Pancreas (tissue), 10 donors: ENCODE results near the gene ACOT8. TPM values are rescaled to one million over a fixed set of nuclear protein-coding genes. Genes with fewer than 3 reads are reported as not detected.
"Not testable (repeated sequence)": the region's sequence is repeated elsewhere in the genome, so short reads cannot be mapped to it uniquely, and the experiment has no call there.

ENCODE experiments used
- ATAC-seq, 4 donors: fragments of 200-7000 bp; cut with Tn5 transposase; one replicate each; pipeline versions ENCODE4 v1.8.0 to v1.9.1; 2020; ENCODE audit warnings: mild to moderate bottlenecking in 4 of 4, moderate library complexity in 4 of 4
- DNase-seq, 6 donors: peaks; one replicate each; pipeline ENCODE4 v3.0.0-alpha.2; 2020
- FAIRE-seq: peaks from 2 replicates; lab custom pipeline; 2012; peaks lifted over from hg19 to GRCh38; lab: Jason Lieb, UNC
- H3K27ac ChIP-seq, 4 donors: fragments of 200-600 bp; sonication (generic); 1 replicate in 3 of 4; 2 replicates in 1 of 4; pipeline versions ENCODE4 v1.5.0 to v1.8.0; 2020
- H3K27me3 ChIP-seq, 4 donors: fragments of 200-600 bp; one replicate each; pipeline ENCODE4 v1.8.0; 2021
- H3K36me3 ChIP-seq, 3 donors: fragments of 200-600 bp; sonication (generic) in 1 of 3; one replicate each; pipeline versions ENCODE4 v1.5.0 to v1.8.0; 2020 to 2021
- H3K4me1 ChIP-seq, 3 donors: fragments of 200-600 bp; one replicate each; pipeline ENCODE4 v1.8.0; 2021
- H3K4me3 ChIP-seq, 4 donors: fragments of 200-600 bp; sonication (generic) in 2 of 4; one replicate each; pipeline versions ENCODE4 v1.5.0 to v1.8.0; 2020 to 2021
- H3K9me3 ChIP-seq, 4 donors: fragments of 200-600 bp; one replicate each; pipeline ENCODE4 v1.8.0; 2021
- WGBS, 2 donors: extraction: QIAGEN DNeasy Blood & Tissue Kit; methylation state at CpG; one replicate each; pipeline ENCODE4 v1.1.7; 2013; 5-methylcytosine and 5-hydroxymethylcytosine counted together
- intact Hi-C, 3 donors: fragments of 100-400 bp; cut with DNase I; formaldehyde crosslinking; loops; one replicate each; pipeline versions ENCODE4 v1.11.1 to v1.14.2; 2022
- polyA plus RNA-seq, 2 donors: library from polyadenylated mRNA; stranded (reverse); fragments of 200-250 nt; gene quantifications; one replicate each; pipeline ENCODE4 v1.2.3, GENCODE V29; 2013
- total RNA-seq, 6 donors: library from RNA; stranded (reverse); fragmentation: NEBNext Ultra II Directional in 4 of 6; extraction: Animal tissue kit (Norgen Biotek cat#: 25700) in 4 of 6; gene quantifications; one replicate each; pipeline versions ENCODE4 v1.2.1 to v1.2.4, GENCODE V29; 2021 to 2023
- TF ChIP-seq, protein P1 (sequence below), 4 donors: fragments of 200-600 bp; sonication (generic) in 3 of 4; IDR thresholded peaks; one replicate each; pipeline versions ENCODE4 v1.5.0 to v1.8.0; 2021; ENCODE audit warnings: antibody characterized with exemption in 4 of 4
- donor health status: healthy with polysubstance abuse.
- donor health status: DM: no; HTN: no; CAD: no; lungs with moderate emphysema.
- donor health status: DM: no; HTN: no; CAD: no.
- donor health status: control.
- donor health status: control.
- donor health status: Bipolar disorder and iron deficiency.
- donor health status: DM: yes; HTN: yes; CAD: no.
- donor health status: DM: no; HTN: no; CAD: no.
- donor health status: DM: no; HTN: no; CAD: no.
- donor health status: DM: yes; HTN: yes; CAD: no.

The ACOT8 gene
- total RNA-seq: 10 to 100 TPM in 2 of 6 donors, 1 to 10 TPM in 4; 7.0 to 14.0 (median 9.7) TPM
- polyA plus RNA-seq: 10 to 100 TPM; 17.9 to 21.2 TPM

DNA sequence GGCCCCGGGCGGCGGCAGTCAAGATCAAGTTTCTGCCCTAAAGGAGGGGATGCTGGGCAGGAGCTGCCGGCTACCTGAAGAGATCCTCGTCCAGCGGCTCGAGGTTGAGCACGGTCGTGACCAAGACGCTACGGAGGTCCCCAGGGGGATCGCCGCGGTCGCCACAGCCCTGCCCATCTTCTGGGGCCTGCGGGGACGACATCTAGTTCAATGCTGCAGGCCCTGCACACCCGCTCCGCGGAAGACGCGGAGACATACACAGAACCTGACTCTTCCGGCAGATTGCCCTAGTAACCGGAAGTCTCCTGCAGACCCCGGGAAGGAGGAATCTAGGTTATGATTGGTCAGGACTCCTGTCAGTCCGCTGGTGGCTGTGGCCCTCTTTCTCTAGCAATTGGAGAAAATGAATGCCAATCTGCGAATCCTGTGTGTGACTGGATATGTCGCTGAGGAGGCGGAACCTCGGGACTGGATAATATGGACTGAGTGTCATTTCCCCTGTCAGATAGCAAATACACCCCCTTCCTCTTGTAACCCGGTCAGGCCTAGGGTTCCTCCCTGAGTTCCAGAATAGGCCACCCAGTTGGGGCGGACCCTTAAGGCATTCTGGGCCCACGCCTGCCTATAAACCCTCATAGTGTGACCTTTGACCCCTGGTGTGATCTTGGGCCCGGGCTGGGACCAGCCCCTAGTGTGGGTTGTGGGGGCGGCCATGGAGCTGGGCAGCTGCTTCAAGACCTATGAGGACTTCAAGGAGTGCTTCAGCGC lies at the start of gene ACOT8, which contains the start of gene ZSWIM3:
Gene ACOT8 (minus strand): TSS at position 279 of the 768 bp plus-strand sequence. CDS start 77 bp downstream, at position 202.
Gene ZSWIM3 (plus strand): TSS at position 501 of the 768 bp plus-strand sequence. CDS start 212 bp downstream, at position 713.
- Histone ChIP-seq H3K9me3 (no peaks in the 10 kb centered on the region), H3K4me1 (peaks cover 13 to 21% (median 14%) of the 10 kb centered on the region in 3 donors), H3K4me3 (peak within 1 kb of the TSS; percentile 65 to 88 (median 80)), H3K36me3 (no peaks in the 10 kb centered on the region), H3K27ac (peak within 1 kb of the TSS; percentile 40 to 69 (median 59)), H3K27me3 (no peaks in the 10 kb centered on the region)
- intact Hi-C loops: no loop called here
- 1% methylated on average over 35 to 36 of the region's 36 CpGs for WGBS, 2 donors
- ATAC-seq (peak; percentile 98 to 100 (median 98)), FAIRE-seq (peak; percentile 37), DNase-seq (peak; percentile 77 to 99 (median 94))
- TF ChIP-seq, protein P1, sequence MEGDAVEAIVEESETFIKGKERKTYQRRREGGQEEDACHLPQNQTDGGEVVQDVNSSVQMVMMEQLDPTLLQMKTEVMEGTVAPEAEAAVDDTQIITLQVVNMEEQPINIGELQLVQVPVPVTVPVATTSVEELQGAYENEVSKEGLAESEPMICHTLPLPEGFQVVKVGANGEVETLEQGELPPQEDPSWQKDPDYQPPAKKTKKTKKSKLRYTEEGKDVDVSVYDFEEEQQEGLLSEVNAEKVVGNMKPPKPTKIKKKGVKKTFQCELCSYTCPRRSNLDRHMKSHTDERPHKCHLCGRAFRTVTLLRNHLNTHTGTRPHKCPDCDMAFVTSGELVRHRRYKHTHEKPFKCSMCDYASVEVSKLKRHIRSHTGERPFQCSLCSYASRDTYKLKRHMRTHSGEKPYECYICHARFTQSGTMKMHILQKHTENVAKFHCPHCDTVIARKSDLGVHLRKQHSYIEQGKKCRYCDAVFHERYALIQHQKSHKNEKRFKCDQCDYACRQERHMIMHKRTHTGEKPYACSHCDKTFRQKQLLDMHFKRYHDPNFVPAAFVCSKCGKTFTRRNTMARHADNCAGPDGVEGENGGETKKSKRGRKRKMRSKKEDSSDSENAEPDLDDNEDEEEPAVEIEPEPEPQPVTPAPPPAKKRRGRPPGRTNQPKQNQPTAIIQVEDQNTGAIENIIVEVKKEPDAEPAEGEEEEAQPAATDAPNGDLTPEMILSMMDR (IDR thresholded peaks at IDR 0.05): no peak

DNA sequence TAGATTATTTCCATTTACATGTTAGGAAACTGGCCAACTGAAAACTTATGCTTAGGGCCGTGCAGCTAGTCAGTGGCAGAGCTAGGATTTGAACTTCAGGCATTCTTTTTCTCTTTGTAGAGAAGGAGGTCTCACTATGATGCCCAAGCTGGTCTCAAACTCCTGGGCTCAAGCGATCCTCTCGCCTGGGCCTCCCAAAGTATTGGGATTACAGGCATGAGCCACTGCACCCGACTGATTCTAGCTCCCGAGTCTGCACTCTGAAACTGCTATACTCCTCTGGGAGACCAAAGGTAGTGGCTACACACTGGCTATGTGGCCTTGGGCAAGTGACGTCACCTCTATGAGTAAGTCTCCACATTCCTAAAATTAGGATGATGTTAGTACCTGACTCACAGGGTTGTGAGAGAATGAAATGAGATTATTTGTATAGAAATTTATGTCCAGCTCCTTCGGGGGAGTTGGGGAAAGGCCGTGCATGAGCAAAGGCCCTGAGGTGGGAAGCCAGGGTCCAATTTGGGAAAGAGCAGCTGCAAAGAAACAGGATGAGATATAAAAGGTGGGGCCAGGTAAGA lies 48.4 kb upstream of the ACOT8 start:
- intact Hi-C loops: no loop called here
- ATAC-seq (peak in 1 of 4 donors; percentile 43), DNase-seq (no peak), FAIRE-seq (no peak)
- TF ChIP-seq, protein P1 (IDR thresholded peaks at IDR 0.05): no peak
- no peaks in the 10 kb centered on the region for H3K4me1 ChIP-seq
- no peak overlapping the region for H3K27ac ChIP-seq
- H3K4me3 ChIP-seq: no peak overlapping the region
- H3K36me3 ChIP-seq: peaks cover 0 to 31% (median 0%) of the 10 kb centered on the region in 3 donors
- H3K27me3 ChIP-seq: no peaks in the 10 kb centered on the region
- H3K9me3 ChIP-seq: no peaks in the 10 kb centered on the region
- 82 to 90% methylated on average over 8 of the region's 8 CpGs for WGBS, 2 donors

DNA sequence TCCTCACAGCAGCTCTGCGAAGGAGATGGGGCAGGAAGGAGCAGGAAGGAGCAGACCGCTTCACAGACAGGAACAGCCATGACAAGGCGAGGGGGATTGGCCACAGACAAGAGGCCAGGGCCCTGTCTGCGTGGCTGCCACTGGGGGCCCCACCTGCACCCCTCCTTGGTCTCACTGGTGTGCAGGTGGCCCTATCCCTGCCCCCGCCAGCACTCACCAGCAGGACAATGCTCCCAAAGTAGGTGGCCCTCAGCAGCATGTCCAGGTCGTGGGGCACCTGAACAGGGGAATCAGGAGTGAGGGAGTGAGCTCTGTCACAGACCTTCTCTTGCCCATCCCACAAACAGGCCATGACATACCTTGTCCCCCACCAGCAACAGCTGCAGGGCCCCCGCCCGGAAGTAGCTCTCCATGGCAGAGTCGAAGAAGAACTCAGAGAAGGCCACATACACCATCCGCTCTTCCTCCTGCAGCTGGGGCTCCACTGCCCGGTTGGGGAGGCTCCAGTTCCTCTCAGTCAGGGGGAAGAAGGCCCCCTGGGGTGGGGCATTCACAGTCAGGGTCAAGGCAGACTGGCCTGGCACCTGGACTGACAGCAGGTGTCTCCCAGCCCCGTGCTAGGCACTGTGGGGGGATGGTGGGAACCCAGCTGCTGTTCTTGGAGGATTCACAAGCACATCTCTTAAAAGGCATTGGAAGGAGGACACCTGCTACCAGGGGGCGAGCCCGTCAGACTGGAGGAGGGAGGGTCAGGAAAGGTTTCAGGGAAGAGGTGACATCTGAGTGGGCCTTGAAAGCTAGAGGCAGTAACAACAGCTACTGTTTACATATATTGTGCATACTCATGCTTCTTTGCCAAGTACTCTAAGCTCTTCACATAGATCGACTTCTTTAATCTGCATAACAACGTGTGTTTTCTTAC lies 47.7 kb upstream of the ACOT8 start:
- TF ChIP-seq, protein P1 (IDR thresholded peaks at IDR 0.05): no peak
- FAIRE-seq (no peak), ATAC-seq (no peak), DNase-seq (no peak)
- 82 to 84% methylated on average over 16 of the region's 16 CpGs for WGBS, 2 donors
- Histone ChIP-seq H3K36me3 (peaks cover 0 to 35% (median 0%) of the 10 kb centered on the region in 3 donors), H3K27me3 (no peaks in the 10 kb centered on the region), H3K4me1 (no peaks in the 10 kb centered on the region), H3K9me3 (no peaks in the 10 kb centered on the region), H3K4me3 (no peak overlapping the region), H3K27ac (no peak overlapping the region)
- intact Hi-C loops: no loop called here

DNA sequence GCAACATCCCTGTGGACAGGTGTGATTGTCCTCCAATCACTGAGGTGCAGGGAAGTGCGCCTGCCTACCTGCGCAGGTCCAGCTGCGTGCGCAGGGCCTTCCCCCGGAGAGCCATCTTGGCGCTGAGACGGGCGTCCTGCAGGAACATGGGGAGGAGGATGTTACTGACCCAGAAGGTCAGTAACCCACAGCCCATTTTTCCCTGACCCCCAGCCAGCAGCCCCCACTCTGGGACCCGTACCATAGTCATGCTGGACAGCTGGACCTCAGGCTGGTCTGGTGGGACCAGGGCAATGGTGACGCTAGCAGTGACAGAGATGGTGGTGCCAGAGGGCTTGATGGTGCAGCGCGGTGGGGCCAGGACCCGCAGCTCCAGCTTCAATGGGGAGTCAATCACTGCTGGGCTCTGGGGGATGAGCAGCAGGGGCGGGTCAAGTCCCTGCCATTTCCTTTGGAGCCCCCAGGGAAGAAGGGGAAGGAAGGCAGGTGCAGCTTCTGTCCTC lies 45.1 kb upstream of the ACOT8 start:
- intact Hi-C loops: no loop called here
- TF ChIP-seq, protein P1 (IDR thresholded peaks at IDR 0.05): no peak
- Histone ChIP-seq H3K27ac (no peak overlapping the region), H3K9me3 (no peaks in the 10 kb centered on the region), H3K27me3 (no peaks in the 10 kb centered on the region), H3K36me3 (peaks cover 0 to 39% (median 0%) of the 10 kb centered on the region in 3 donors), H3K4me3 (no peak overlapping the region), H3K4me1 (no peaks in the 10 kb centered on the region)
- peak in 1 of 4 donors; percentile 14 for ATAC-seq
- WGBS, 2 donors: 92 to 95% methylated on average over 14 of the region's 14 CpGs
- DNase-seq: no peak
- FAIRE-seq: no peak

DNA sequence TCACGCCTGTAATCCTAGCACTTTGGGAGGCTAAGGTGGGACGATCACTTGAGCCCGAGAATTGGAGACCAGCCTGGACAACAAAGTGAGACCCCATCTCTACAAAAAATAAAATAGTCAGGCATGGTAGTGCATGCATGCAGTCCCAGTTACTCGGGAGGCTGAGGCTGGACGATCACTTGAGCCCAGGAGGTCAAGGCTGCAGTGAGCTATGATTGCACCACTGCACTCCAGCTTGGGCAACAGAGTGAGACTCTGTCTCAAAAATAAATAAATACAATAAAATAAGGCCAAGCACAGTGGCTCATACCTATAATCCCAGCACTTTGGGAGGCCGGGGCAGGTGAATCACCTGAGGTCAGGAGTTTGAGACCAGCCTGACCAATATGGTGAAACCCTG lies 44.1 kb upstream of the ACOT8 start:
- H3K27ac ChIP-seq, intact Hi-C loops, DNase-seq, FAIRE-seq, H3K27me3 ChIP-seq, ATAC-seq, H3K4me3 ChIP-seq, H3K9me3 ChIP-seq, H3K4me1 ChIP-seq: not testable (repeated sequence)
- peaks cover 0 to 39% (median 0%) of the 10 kb centered on the region in 3 donors for H3K36me3 ChIP-seq
- WGBS, 2 donors: 90 to 93% methylated on average over 6 of the region's 6 CpGs
